HL-60 (cell line): ENCODE data around the gene SNX27.

ENCODE experiments used
- DNase-seq, 2 experiments: peaks; one replicate each; pipeline ENCODE4 v3.0.0-alpha.2; 2010 to 2020; ENCODE audit warnings: low read depth in 1 of 2, low spot score in 1 of 2
- H3K27ac ChIP-seq: fragments of 250-450 bp; sonication (Bioruptor Pico); replicated peaks from 2 replicates; pipeline ENCODE4 v1.5.1; 2020; ENCODE audit warnings: mild to moderate bottlenecking, moderate library complexity
- H3K27me3 ChIP-seq: fragments of 250-450 bp; sonication (Bioruptor Pico); 2 replicates; pipeline ENCODE4 v1.5.1; 2021; ENCODE audit warnings: mild to moderate bottlenecking, moderate library complexity; ENCODE audit not compliant: insufficient read depth, poor library complexity, severe bottlenecking
- H3K4me3 ChIP-seq: replicated peaks from 2 replicates; pipeline ENCODE4 v1.5.1; 2011; ENCODE audit warnings: mild to moderate bottlenecking, control low read depth, low read length; ENCODE audit not compliant: insufficient read depth
- GABPA ChIP-seq: IDR thresholded peaks from 2 replicates; pipeline ENCODE4 v1.6.1; 2012; ENCODE audit warnings: low read depth
- POLR2AphosphoS5 ChIP-seq: IDR thresholded peaks from 2 replicates; pipeline ENCODE4 v1.6.1; 2012; ENCODE audit warnings: low read depth
- SPI1 ChIP-seq: IDR thresholded peaks from 2 replicates; pipeline ENCODE4 v1.6.1; 2012; ENCODE audit warnings: low read depth, mild to moderate bottlenecking, borderline replicate concordance
- TF ChIP-seq, protein P1 (sequence below): IDR thresholded peaks from one replicate; pipeline ENCODE4 v1.5.1; 2011; ENCODE audit warnings: low read length, control low read depth, inconsistent platforms; ENCODE audit not compliant: insufficient read depth
- TF ChIP-seq, protein P2 (sequence below): IDR thresholded peaks from 2 replicates; pipeline ENCODE4 v1.6.1; 2012; ENCODE audit warnings: low read depth; ENCODE audit not compliant: insufficient replicate concordance

SNX27 gene

DNA sequence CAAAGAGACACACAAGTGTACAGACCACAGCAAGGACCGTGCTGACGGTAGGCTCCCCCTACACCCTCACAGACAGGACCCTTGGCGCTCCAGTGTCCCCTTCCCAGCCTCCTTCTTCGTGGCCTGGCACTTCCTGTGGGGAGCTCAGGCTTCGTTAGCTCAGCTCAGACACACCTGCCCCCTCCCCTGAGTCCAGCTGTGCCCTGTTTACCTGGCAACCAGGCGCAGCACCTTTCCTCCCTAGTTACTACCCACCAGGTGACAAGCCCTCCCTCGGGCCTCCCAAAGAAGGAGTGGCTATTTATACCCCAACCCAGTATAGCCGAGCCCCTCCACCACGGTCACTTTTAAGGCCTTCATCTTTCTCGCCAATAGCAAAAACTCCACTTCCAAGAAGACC, 100.1 kb downstream of the SNX27 start:
- peaks cover 12% of the 10 kb centered on the region for H3K27me3 ChIP-seq
- TF ChIP-seq GABPA (no peak), POLR2AphosphoS5 (no peak), SPI1 (no peak)
- TF ChIP-seq, protein P1, sequence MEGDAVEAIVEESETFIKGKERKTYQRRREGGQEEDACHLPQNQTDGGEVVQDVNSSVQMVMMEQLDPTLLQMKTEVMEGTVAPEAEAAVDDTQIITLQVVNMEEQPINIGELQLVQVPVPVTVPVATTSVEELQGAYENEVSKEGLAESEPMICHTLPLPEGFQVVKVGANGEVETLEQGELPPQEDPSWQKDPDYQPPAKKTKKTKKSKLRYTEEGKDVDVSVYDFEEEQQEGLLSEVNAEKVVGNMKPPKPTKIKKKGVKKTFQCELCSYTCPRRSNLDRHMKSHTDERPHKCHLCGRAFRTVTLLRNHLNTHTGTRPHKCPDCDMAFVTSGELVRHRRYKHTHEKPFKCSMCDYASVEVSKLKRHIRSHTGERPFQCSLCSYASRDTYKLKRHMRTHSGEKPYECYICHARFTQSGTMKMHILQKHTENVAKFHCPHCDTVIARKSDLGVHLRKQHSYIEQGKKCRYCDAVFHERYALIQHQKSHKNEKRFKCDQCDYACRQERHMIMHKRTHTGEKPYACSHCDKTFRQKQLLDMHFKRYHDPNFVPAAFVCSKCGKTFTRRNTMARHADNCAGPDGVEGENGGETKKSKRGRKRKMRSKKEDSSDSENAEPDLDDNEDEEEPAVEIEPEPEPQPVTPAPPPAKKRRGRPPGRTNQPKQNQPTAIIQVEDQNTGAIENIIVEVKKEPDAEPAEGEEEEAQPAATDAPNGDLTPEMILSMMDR: no peak
- no peak for DNase-seq
- H3K27ac ChIP-seq: no peak overlapping the region
- no peak overlapping the region for H3K4me3 ChIP-seq

DNA sequence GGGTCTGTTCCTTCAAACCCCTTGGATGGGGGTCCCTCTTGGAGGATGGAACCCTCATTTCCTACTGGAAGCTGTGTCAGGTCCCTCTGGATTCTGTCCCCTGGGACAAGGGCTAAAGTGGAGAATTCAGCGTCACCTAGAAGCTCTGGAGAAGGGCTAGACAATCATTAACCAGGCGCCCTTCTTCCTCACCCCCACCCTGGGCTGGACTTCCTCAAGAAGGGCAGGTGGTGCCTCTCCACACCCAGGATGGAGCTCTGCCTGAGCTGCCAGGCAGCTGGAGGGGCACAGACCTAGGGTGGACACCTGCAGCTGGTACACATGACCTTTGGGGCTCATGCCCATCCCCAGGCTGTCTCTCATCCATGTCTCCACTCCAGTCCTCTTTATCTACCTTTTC, 101.2 kb downstream of the SNX27 start:
- no peak for DNase-seq
- Histone ChIP-seq H3K4me3 (no peak overlapping the region), H3K27ac (no peak overlapping the region), H3K27me3 (peaks cover 23% of the 10 kb centered on the region)
- TF ChIP-seq SPI1 (no peak), GABPA (no peak), POLR2AphosphoS5 (no peak)
- TF ChIP-seq, protein P1: no peak
- TF ChIP-seq, protein P2, sequence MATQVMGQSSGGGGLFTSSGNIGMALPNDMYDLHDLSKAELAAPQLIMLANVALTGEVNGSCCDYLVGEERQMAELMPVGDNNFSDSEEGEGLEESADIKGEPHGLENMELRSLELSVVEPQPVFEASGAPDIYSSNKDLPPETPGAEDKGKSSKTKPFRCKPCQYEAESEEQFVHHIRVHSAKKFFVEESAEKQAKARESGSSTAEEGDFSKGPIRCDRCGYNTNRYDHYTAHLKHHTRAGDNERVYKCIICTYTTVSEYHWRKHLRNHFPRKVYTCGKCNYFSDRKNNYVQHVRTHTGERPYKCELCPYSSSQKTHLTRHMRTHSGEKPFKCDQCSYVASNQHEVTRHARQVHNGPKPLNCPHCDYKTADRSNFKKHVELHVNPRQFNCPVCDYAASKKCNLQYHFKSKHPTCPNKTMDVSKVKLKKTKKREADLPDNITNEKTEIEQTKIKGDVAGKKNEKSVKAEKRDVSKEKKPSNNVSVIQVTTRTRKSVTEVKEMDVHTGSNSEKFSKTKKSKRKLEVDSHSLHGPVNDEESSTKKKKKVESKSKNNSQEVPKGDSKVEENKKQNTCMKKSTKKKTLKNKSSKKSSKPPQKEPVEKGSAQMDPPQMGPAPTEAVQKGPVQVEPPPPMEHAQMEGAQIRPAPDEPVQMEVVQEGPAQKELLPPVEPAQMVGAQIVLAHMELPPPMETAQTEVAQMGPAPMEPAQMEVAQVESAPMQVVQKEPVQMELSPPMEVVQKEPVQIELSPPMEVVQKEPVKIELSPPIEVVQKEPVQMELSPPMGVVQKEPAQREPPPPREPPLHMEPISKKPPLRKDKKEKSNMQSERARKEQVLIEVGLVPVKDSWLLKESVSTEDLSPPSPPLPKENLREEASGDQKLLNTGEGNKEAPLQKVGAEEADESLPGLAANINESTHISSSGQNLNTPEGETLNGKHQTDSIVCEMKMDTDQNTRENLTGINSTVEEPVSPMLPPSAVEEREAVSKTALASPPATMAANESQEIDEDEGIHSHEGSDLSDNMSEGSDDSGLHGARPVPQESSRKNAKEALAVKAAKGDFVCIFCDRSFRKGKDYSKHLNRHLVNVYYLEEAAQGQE: no peak

DNA sequence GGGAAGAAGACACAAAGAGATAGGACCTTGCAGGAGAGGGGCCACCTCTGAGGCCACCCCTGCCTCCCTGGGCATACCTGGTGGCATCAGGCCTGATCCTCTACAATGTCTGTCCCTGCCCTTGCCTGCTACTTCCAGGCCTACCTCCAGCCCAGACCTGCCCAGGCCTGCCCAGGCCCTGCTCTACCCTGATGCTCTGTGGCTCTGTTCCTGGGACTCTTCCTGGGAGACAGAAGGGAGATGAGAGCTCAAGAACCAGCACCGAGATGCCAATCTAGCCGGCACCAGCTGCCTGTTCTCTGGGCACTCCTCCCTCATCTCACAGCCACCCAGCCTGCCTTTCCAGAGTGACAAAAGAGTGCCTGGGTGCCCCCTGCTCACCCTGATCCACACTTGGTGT, 102.0 kb downstream of the SNX27 start:
- no peak for DNase-seq
- Histone ChIP-seq H3K27me3 (peaks cover 28% of the 10 kb centered on the region), H3K4me3 (no peak overlapping the region), H3K27ac (no peak overlapping the region)
- TF ChIP-seq GABPA (no peak), SPI1 (no peak), POLR2AphosphoS5 (no peak)
- TF ChIP-seq, protein P1: no peak
- TF ChIP-seq, protein P2: no peak
